K562 (cell line): ENCODE results near the gene KISS1R. TPM values are rescaled to one million over a fixed set of nuclear protein-coding genes. Genes with fewer than 3 reads are reported as not detected.

Experiments used
- CEBPZ ChIP-seq: fragments of 150-350 bp; IDR thresholded peaks from 2 replicates; pipeline ENCODE4 v1.6.1; 2014; ENCODE audit warnings: low read depth, mild to moderate bottlenecking, low read length, borderline replicate concordance
- HNRNPK ChIP-seq: fragments of 200-400 bp; formaldehyde crosslinking; IDR thresholded peaks from one replicate; pipeline ENCODE4 v1.6.1; 2018; ENCODE audit warnings: mild to moderate bottlenecking, low read depth, low read length; ENCODE audit not compliant: poor library complexity, severe bottlenecking
- KDM2B ChIP-seq: fragments of 250-450 bp; sonication (Bioruptor Pico); IDR thresholded peaks from 2 replicates; pipeline ENCODE4 v1.8.0; 2021; ENCODE audit warnings: mild to moderate bottlenecking, moderate library complexity
- polyA plus RNA-seq, 8 experiments: library from polyadenylated mRNA; depleted of rRNA in 4 of 8; stranded (reverse) in 5 of 8; unstranded in 3 of 8; fragments of >200 nt; fragmentation: Nextera tagmentation in 2 of 8; fragmentation: Illumina TruSeq in 1 of 8; extraction: Ambion mirVana in 2 of 8; extraction: Trizol in 1 of 8; gene quantifications; 2 replicates each; pipeline versions ENCODE4 v1.2.1 to v1.2.3, GENCODE V29; 2011 to 2014; ENCODE audit warnings: inconsistent platforms in 1 of 8, missing spikeins in 1 of 8
- total RNA-seq, 7 experiments: library from RNA; depleted of rRNA in 6 of 7; stranded (reverse); fragments of >200 nt in 6 of 7; fragmentation: Illumina TruSeq in 2 of 7; extraction: Trizol in 2 of 7; gene quantifications; 2 replicates each; pipeline versions ENCODE4 v1.2.1 to v1.2.3, GENCODE V29; 2011 to 2021; ENCODE audit warnings: low replicate concordance in 1 of 7
- TF ChIP-seq, protein P1 (sequence below): fragments of 450-650 bp; IDR thresholded peaks from 2 replicates; pipeline ENCODE4 v1.6.1; 2016; ENCODE audit warnings: mild to moderate bottlenecking, moderate library complexity

Gene KISS1R
- total and polyA plus RNA-seq, 9 of the 15 experiments (the other 6 are each of a cell fraction or from before 2014, with no cell fraction given): 0.37 to 39.4 (median 2.0) TPM

DNA sequence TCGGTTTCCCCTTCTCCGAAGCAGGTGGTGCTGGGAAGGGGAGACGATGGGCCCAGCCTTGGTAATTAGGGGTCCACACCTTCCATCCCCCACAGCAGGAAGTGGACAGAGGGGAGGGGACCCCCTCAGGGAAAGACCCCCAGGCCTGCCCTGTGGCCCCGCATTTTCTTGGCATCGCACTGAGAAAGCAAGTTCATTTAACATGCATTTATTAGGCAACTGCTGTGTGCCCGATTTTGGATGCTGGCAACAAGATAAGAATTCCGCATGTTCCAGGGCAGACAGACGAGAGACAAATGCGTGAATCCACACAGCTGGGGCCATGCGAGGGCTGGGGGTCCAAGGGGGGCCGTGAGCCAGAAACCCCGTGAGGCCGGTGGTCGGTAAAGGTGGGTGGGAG is 37.1 kb downstream of the KISS1R start (continued):
- TF ChIP-seq, protein P1, sequence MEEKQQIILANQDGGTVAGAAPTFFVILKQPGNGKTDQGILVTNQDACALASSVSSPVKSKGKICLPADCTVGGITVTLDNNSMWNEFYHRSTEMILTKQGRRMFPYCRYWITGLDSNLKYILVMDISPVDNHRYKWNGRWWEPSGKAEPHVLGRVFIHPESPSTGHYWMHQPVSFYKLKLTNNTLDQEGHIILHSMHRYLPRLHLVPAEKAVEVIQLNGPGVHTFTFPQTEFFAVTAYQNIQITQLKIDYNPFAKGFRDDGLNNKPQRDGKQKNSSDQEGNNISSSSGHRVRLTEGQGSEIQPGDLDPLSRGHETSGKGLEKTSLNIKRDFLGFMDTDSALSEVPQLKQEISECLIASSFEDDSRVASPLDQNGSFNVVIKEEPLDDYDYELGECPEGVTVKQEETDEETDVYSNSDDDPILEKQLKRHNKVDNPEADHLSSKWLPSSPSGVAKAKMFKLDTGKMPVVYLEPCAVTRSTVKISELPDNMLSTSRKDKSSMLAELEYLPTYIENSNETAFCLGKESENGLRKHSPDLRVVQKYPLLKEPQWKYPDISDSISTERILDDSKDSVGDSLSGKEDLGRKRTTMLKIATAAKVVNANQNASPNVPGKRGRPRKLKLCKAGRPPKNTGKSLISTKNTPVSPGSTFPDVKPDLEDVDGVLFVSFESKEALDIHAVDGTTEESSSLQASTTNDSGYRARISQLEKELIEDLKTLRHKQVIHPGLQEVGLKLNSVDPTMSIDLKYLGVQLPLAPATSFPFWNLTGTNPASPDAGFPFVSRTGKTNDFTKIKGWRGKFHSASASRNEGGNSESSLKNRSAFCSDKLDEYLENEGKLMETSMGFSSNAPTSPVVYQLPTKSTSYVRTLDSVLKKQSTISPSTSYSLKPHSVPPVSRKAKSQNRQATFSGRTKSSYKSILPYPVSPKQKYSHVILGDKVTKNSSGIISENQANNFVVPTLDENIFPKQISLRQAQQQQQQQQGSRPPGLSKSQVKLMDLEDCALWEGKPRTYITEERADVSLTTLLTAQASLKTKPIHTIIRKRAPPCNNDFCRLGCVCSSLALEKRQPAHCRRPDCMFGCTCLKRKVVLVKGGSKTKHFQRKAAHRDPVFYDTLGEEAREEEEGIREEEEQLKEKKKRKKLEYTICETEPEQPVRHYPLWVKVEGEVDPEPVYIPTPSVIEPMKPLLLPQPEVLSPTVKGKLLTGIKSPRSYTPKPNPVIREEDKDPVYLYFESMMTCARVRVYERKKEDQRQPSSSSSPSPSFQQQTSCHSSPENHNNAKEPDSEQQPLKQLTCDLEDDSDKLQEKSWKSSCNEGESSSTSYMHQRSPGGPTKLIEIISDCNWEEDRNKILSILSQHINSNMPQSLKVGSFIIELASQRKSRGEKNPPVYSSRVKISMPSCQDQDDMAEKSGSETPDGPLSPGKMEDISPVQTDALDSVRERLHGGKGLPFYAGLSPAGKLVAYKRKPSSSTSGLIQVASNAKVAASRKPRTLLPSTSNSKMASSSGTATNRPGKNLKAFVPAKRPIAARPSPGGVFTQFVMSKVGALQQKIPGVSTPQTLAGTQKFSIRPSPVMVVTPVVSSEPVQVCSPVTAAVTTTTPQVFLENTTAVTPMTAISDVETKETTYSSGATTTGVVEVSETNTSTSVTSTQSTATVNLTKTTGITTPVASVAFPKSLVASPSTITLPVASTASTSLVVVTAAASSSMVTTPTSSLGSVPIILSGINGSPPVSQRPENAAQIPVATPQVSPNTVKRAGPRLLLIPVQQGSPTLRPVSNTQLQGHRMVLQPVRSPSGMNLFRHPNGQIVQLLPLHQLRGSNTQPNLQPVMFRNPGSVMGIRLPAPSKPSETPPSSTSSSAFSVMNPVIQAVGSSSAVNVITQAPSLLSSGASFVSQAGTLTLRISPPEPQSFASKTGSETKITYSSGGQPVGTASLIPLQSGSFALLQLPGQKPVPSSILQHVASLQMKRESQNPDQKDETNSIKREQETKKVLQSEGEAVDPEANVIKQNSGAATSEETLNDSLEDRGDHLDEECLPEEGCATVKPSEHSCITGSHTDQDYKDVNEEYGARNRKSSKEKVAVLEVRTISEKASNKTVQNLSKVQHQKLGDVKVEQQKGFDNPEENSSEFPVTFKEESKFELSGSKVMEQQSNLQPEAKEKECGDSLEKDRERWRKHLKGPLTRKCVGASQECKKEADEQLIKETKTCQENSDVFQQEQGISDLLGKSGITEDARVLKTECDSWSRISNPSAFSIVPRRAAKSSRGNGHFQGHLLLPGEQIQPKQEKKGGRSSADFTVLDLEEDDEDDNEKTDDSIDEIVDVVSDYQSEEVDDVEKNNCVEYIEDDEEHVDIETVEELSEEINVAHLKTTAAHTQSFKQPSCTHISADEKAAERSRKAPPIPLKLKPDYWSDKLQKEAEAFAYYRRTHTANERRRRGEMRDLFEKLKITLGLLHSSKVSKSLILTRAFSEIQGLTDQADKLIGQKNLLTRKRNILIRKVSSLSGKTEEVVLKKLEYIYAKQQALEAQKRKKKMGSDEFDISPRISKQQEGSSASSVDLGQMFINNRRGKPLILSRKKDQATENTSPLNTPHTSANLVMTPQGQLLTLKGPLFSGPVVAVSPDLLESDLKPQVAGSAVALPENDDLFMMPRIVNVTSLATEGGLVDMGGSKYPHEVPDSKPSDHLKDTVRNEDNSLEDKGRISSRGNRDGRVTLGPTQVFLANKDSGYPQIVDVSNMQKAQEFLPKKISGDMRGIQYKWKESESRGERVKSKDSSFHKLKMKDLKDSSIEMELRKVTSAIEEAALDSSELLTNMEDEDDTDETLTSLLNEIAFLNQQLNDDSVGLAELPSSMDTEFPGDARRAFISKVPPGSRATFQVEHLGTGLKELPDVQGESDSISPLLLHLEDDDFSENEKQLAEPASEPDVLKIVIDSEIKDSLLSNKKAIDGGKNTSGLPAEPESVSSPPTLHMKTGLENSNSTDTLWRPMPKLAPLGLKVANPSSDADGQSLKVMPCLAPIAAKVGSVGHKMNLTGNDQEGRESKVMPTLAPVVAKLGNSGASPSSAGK: peak; percentile 75; the same call in 1 of the 2 replicates
- TF ChIP-seq KDM2B (CRISPR knock-in tag) (no peak), CEBPZ (no peak), HNRNPK (no peak)
